ENCODE data around the gene SLC27A1.

SLC27A1 gene

GRCh38 chr19:17526922-17527321 is 56.6 kb downstream of the SLC27A1 start:
- peaks cover 10% of the 10 kb centered on the region for H3K27me3 ChIP-seq (ENCODE audit: control insufficient read depth, insufficient read depth, low read length)

GRCh38 chr19:17527326-17527725 is 57.0 kb downstream of the SLC27A1 start:
- no peaks in the 10 kb centered on the region for H3K36me3 ChIP-seq (ENCODE audit: control insufficient read depth, insufficient read depth, low read length)
- no peaks in the 10 kb centered on the region for H3K9me3 ChIP-seq (ENCODE audit: control insufficient read depth, low read length)
- H3K9ac ChIP-seq (ENCODE audit: low read length): no peak overlapping the region
- H3K4me1 ChIP-seq (ENCODE audit: control insufficient read depth, insufficient read depth, low read length): peaks cover 6% of the 10 kb centered on the region
- H3K4me3 ChIP-seq (ENCODE audit: low read length): no peak overlapping the region
- peaks cover 14% of the 10 kb centered on the region for H3K27me3 ChIP-seq (ENCODE audit: control insufficient read depth, insufficient read depth, low read length)

More at GRCh38 chr19:17526922-17527321, 56.6 kb downstream of the SLC27A1 start:
- no peak overlapping the region for H3K9ac ChIP-seq (ENCODE audit: low read length)
- H3K9me3 ChIP-seq (ENCODE audit: control insufficient read depth, low read length): no peaks in the 10 kb centered on the region
- H3K36me3 ChIP-seq (ENCODE audit: control insufficient read depth, insufficient read depth, low read length): no peaks in the 10 kb centered on the region
- peaks cover 6% of the 10 kb centered on the region for H3K4me1 ChIP-seq (ENCODE audit: control insufficient read depth, insufficient read depth, low read length)
- no peak overlapping the region for H3K4me3 ChIP-seq (ENCODE audit: low read length)

GRCh38 chr19:17528610-17529009 is 58.3 kb downstream of the SLC27A1 start:
- Histone ChIP-seq H3K4me3 (ENCODE audit: low read length) (no peak overlapping the region), H3K27me3 (ENCODE audit: control insufficient read depth, insufficient read depth, low read length) (peaks cover 16% of the 10 kb centered on the region), H3K9me3 (ENCODE audit: control insufficient read depth, low read length) (no peaks in the 10 kb centered on the region), H3K9ac (ENCODE audit: low read length) (no peak overlapping the region), H3K36me3 (ENCODE audit: control insufficient read depth, insufficient read depth, low read length) (no peaks in the 10 kb centered on the region), H3K4me1 (ENCODE audit: control insufficient read depth, insufficient read depth, low read length) (no peaks in the 10 kb centered on the region)

- Histone ChIP-seq H3K27me3 (ENCODE audit: control insufficient read depth, insufficient read depth, low read length) (peaks cover 16% of the 10 kb centered on the region), H3K9ac (ENCODE audit: low read length) (no peak overlapping the region), H3K36me3 (ENCODE audit: control insufficient read depth, insufficient read depth, low read length) (no peaks in the 10 kb centered on the region), H3K4me1 (ENCODE audit: control insufficient read depth, insufficient read depth, low read length) (no peaks in the 10 kb centered on the region), H3K4me3 (ENCODE audit: low read length) (no peak overlapping the region), H3K9me3 (ENCODE audit: control insufficient read depth, low read length) (no peaks in the 10 kb centered on the region)
Observed at GRCh38 chr19:17529239-17530158, 59.2 kb downstream of the SLC27A1 start.

- Histone ChIP-seq H3K9ac (ENCODE audit: low read length) (no peak overlapping the region), H3K4me3 (ENCODE audit: low read length) (no peak overlapping the region), H3K9me3 (ENCODE audit: control insufficient read depth, low read length) (no peaks in the 10 kb centered on the region), H3K27me3 (ENCODE audit: control insufficient read depth, insufficient read depth, low read length) (peaks cover 12% of the 10 kb centered on the region), H3K4me1 (ENCODE audit: control insufficient read depth, insufficient read depth, low read length) (no peaks in the 10 kb centered on the region), H3K36me3 (ENCODE audit: control insufficient read depth, insufficient read depth, low read length) (no peaks in the 10 kb centered on the region)
Observed at GRCh38 chr19:17530586-17530985, 60.3 kb downstream of the SLC27A1 start.

- Histone ChIP-seq H3K4me3 (ENCODE audit: low read length) (no peak overlapping the region), H3K27me3 (ENCODE audit: control insufficient read depth, insufficient read depth, low read length) (peaks cover 12% of the 10 kb centered on the region), H3K9me3 (ENCODE audit: control insufficient read depth, low read length) (no peaks in the 10 kb centered on the region)
Observed at GRCh38 chr19:17532116-17532515, 61.8 kb downstream of the SLC27A1 start.

GRCh38 chr19:17532557-17532956 is 62.2 kb downstream of the SLC27A1 start:
- no peaks in the 10 kb centered on the region for H3K36me3 ChIP-seq (ENCODE audit: control insufficient read depth, insufficient read depth, low read length)
- H3K4me1 ChIP-seq (ENCODE audit: control insufficient read depth, insufficient read depth, low read length): no peaks in the 10 kb centered on the region
- no peak overlapping the region for H3K4me3 ChIP-seq (ENCODE audit: low read length)
- H3K27me3 ChIP-seq (ENCODE audit: control insufficient read depth, insufficient read depth, low read length): peaks cover 12% of the 10 kb centered on the region
- no peak overlapping the region for H3K9ac ChIP-seq (ENCODE audit: low read length)
- no peaks in the 10 kb centered on the region for H3K9me3 ChIP-seq (ENCODE audit: control insufficient read depth, low read length)

More at GRCh38 chr19:17532116-17532515, 61.8 kb downstream of the SLC27A1 start:
- Histone ChIP-seq H3K36me3 (ENCODE audit: control insufficient read depth, insufficient read depth, low read length) (no peaks in the 10 kb centered on the region), H3K4me1 (ENCODE audit: control insufficient read depth, insufficient read depth, low read length) (no peaks in the 10 kb centered on the region), H3K9ac (ENCODE audit: low read length) (no peak overlapping the region)

GRCh38 chr19:17534767-17535166 is 64.4 kb downstream of the SLC27A1 start:
- Histone ChIP-seq H3K4me1 (ENCODE audit: control insufficient read depth, insufficient read depth, low read length) (peaks cover 10% of the 10 kb centered on the region), H3K9ac (ENCODE audit: low read length) (no peak overlapping the region), H3K36me3 (ENCODE audit: control insufficient read depth, insufficient read depth, low read length) (no peaks in the 10 kb centered on the region), H3K9me3 (ENCODE audit: control insufficient read depth, low read length) (no peaks in the 10 kb centered on the region), H3K27me3 (ENCODE audit: control insufficient read depth, insufficient read depth, low read length) (peaks cover 6% of the 10 kb centered on the region), H3K4me3 (ENCODE audit: low read length) (no peak overlapping the region)

- H3K9ac ChIP-seq (ENCODE audit: low read length): no peak overlapping the region
- no peak overlapping the region for H3K4me3 ChIP-seq (ENCODE audit: low read length)
- H3K9me3 ChIP-seq (ENCODE audit: control insufficient read depth, low read length): no peaks in the 10 kb centered on the region
- H3K36me3 ChIP-seq (ENCODE audit: control insufficient read depth, insufficient read depth, low read length): no peaks in the 10 kb centered on the region
- peaks cover 10% of the 10 kb centered on the region for H3K4me1 ChIP-seq (ENCODE audit: control insufficient read depth, insufficient read depth, low read length)
- H3K27me3 ChIP-seq (ENCODE audit: control insufficient read depth, insufficient read depth, low read length): peaks cover 6% of the 10 kb centered on the region
Observed at GRCh38 chr19:17536955-17537354, 66.6 kb downstream of the SLC27A1 start.

- H3K27me3 ChIP-seq (ENCODE audit: control insufficient read depth, insufficient read depth, low read length): no peaks in the 10 kb centered on the region
- peaks cover 10% of the 10 kb centered on the region for H3K4me1 ChIP-seq (ENCODE audit: control insufficient read depth, insufficient read depth, low read length)
- no peaks in the 10 kb centered on the region for H3K36me3 ChIP-seq (ENCODE audit: control insufficient read depth, insufficient read depth, low read length)
- H3K9me3 ChIP-seq (ENCODE audit: control insufficient read depth, low read length): no peaks in the 10 kb centered on the region
- H3K4me3 ChIP-seq (ENCODE audit: low read length): no peak overlapping the region
- H3K9ac ChIP-seq (ENCODE audit: low read length): no peak overlapping the region
Observed at GRCh38 chr19:17538684-17539237, 68.4 kb downstream of the SLC27A1 start.

- Histone ChIP-seq H3K4me3 (ENCODE audit: low read length) (no peak overlapping the region), H3K4me1 (ENCODE audit: control insufficient read depth, insufficient read depth, low read length) (peaks cover 10% of the 10 kb centered on the region), H3K9ac (ENCODE audit: low read length) (no peak overlapping the region)
Observed at GRCh38 chr19:17539238-17540117, 69.2 kb downstream of the SLC27A1 start.

More at GRCh38 chr19:17539238-17540117, 69.2 kb downstream of the SLC27A1 start:
- Histone ChIP-seq H3K36me3 (ENCODE audit: control insufficient read depth, insufficient read depth, low read length) (no peaks in the 10 kb centered on the region), H3K9me3 (ENCODE audit: control insufficient read depth, low read length) (no peaks in the 10 kb centered on the region), H3K27me3 (ENCODE audit: control insufficient read depth, insufficient read depth, low read length) (no peaks in the 10 kb centered on the region)
